GOT3 (cell line): ENCODE measurements around the gene MGAT4A.
"Not testable (repeated sequence)": the region's sequence is repeated elsewhere in the genome, so short reads cannot be mapped to it uniquely, and the experiment has no call there.

Experiments used
- DNase-seq: peaks from one replicate; lab custom pipeline; 2025; ENCODE audit warnings: mixed read lengths; lab: John Stamatoyannopoulos, UW

Gene MGAT4A

GRCh38 chr2:98759827-98760625 lies 29.1 kb upstream of the MGAT4A start:
- no peak for DNase-seq

DNA sequence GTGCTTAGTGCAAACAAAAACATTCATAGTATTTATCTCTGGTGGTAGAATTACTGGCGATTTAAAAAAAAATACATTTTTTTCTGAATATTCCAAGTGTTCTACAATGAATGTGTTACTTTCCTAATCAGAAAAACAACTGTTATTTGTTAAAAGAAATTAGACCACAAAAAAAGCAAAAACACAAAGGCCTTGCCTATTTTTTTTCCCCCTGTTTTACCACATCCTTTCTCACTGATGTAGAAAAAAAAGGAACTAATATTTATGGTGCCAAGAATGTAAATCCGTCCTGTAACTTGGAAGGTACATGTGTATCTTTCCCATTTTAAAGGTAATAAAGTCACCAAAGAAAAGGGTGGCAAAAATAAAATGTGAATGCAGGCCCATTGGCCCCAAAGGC lies 28.4 kb upstream of the MGAT4A start:
- DNase-seq = no peak

DNA sequence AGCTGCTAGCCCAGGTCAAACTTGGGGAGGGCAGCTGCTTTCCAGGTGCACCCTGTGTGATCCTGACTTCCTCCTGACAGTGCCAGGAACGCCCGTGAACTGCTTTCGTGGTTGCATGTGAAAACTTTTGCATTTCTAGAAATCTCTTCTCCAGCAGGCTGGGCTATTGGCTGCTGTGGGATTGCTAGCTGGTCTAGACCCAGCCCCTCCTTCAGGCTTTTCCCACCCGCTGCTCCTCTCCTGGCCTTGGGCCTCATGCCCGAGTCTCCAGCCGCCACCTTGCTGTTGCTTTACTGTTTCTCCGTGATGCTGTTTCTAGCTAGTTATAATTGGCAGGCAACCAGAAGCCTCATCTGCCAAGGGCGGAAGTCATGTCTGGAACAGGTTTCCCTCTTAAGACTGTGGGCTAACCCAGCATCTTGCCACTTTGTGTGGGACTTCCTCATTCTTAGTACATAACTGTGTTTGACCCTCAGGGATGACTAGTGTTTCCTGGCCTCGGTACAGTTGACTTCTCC lies 27.0 kb upstream of the MGAT4A start:
- no peak for DNase-seq

DNA sequence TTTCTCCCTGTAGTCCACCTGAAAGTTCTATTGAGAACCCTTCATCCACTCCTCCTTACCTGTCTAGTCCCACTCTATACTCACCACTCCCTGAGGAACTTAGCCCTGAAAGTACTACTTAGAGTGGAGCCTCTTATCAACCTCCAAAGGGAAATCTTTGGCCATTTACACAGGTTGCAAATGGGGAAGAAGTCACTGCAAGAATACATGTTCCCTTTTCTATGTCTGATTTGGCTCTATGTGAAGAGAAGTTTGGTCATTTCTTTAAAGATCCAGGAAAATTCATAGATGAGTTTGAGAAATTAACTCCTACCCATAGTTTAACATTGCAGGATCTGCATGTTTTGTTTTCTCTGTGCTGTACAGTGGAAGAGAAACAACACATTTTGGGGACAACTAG lies 22.9 kb upstream of the MGAT4A start:
- DNase-seq = no peak

- not testable (repeated sequence) for DNase-seq
Measured at GRCh38 chr2:98752711-98753110, 21.8 kb upstream of the MGAT4A start.

DNA sequence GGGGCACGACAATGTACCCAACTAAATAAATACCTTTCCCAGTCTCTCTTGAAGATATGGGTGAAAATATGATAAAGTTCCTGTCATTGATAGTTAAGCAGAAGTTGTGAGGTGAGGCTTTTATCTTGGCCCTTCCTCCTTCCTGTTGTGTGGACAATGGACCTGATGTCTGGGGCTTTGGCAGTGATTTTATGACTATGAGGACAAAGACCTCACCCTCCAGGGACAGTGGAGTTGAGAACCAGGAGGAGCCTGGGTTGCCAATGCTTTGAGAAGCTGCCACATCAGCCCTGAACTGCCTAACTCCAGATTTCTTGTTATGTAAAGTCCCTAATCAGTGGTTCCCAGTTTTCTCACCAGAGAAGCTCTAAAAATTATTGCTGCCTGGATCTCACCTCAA lies 20.8 kb upstream of the MGAT4A start:
- no peak for DNase-seq

DNA sequence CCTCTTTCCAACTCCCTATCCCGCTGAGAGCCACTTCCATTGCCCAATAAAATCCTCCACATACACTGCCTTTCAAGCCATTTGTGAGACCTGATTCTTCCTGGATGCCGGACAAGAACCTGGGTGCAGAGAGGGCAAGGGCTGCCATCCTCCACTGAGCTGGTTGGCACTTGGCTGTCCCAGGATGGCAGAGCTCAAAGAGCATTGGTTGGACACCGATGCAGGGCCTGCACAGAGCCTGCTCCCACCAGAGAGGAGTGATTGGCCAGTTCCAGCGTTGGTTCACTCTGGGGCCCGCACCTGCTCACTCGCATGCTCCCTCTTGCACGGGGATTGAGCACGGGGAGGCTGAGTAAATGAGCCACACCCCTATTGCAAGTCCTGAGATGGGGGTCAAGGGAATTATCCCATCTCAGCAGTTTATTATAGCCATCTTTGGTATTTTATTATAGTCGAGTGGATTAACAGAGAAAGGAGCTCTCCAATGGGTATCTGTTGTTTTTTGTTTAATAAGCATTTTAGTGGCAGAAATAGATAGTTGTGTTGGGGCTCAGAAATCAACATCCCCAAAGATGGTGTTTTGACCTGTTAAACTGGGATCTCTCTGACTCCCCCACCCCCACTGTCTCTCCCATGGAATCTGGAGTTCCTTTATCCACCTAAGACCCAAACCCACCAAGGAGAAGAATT lies 19.8 kb upstream of the MGAT4A start:
- DNase-seq = no peak

GRCh38 chr2:98749066-98749450 lies 18.1 kb upstream of the MGAT4A start:
- DNase-seq = no peak

GRCh38 chr2:98748292-98749065 lies 17.5 kb upstream of the MGAT4A start:
- DNase-seq = no peak

DNA sequence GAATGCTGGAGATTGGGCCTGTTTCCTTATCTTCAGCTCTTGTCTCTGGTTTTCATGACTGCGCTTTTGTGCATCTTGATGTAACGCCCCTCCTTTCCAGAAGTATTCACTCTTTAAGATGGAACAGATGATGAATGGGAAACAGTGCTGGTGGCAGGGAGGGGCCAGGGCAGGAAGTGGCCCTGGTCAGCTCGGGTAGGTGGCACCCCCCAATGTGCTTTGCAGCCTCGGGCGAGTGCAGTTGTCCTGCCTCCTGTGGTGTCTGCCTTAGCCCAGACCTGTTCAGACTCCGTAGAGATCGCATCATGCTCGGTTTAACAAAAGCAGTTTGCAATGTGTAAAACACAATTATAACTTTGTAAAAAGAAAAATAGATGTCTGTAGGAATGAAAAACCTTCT lies 17.0 kb upstream of the MGAT4A start:
- DNase-seq = no peak

DNA sequence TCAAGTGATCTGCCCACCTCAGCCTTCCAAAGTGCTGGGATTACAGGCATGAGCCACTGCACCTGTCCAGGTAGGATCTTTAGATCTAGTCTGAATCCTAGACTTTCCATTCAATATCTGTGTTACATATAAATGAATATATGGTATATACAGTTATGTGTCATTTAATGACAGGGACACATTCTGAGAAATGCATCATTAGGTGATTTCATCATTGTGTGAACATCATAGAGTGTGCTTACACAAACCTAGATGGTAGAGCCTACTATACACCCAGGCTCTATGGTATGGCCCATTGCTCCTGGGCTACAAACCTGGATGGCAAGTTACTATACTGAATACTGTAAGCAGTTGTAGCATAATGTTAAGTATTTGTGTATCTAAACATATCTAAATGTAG lies 15.5 kb upstream of the MGAT4A start:
- DNase-seq = no peak

GRCh38 chr2:98744595-98744994 lies 13.7 kb upstream of the MGAT4A start:
- no peak for DNase-seq

- DNase-seq = no peak
Measured at GRCh38 chr2:98743835-98744234, 12.9 kb upstream of the MGAT4A start.

GRCh38 chr2:98739020-98739419 lies 8.1 kb upstream of the MGAT4A start:
- DNase-seq = no peak

DNA sequence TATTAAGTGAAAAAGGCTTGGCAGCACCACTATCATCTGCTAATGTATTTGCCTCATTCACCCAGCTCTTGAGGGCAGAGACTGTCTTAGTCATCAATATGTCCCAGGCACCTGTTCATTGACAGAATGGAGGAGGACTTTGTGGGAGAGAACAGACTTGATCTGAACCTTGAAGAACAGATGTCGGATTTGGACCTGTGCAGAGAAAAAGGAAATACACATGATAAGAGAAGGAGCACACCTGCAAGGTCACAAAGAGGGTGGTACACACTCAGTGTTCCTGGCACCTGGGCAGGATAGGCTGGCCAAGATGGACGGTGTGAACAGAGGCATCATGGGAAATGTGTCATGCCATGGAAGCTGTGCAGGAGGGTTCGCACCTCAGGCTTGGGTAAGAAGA lies 7.4 kb upstream of the MGAT4A start:
- no peak for DNase-seq

GRCh38 chr2:98737848-98738247 lies 6.9 kb upstream of the MGAT4A start:
- DNase-seq = no peak

DNA sequence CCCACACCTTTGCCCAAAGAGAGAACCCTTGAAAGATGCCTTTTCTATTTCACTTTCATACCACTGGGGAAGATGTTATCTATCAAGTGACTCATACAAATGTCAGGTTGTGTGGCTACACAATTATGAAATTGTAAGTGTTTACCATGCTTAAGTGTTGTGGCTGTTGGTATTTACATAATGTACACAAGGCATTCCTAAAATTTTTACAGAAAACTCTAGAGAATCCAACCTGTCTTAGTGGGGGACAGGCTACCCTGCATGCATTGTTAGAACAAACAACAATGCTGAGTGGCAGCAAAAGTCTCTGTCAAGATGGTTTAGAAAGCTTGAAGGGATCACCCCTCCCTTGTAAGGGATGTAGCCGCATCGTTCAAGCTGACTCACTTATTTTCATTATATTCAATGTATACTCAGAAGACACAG lies 5.5 kb upstream of the MGAT4A start:
- no peak for DNase-seq

- DNase-seq = no peak
Measured at GRCh38 chr2:98734823-98735260, 3.9 kb upstream of the MGAT4A start.

DNA sequence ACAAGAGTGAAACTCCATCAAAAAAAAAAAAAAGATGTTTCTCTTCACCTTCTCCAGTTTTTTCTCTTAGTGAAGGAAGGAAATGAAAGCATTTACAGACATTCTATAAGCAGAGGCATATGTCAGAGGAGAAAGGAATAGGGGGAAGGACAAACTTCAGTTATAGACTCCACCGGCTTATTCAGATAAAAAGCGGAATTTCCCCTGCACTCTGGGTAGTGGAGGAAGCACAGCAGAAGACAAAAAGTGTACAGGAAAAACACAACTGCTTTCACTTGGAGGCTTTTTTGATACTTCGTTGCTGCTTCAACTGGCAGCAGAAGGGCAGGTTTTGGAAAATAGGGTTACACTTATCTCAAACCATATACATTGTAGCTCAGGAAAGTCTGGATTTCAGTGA lies 3.2 kb upstream of the MGAT4A start:
- no peak for DNase-seq

DNA sequence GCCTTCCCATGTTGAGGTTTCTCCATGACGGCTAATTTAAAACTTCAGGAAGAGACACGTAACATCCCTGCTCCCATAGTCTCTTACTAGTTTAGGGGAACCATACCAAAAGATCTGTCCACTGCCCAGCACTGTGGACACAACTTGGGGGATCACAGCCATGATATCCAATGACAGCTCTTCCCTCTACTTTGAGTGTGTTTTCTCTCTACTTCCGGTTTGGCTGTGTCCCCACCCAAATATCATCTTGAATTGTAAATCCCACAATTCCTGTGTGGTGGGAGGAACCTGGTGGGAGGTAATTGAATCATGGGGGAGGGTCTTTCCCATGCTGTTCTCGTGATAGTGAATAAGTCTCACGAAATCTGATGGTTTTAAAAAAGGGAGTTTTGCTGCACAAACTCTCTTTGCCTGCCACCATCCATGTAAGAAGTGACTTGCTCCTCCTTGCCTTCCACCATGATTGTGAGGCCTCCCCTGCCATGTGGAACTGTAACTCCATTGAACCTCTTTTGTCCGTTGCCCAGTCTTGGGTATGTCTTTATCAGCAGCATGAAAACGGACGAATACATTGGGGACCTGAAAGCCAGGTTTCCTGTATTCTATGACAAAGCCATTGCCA lies 1.6 kb upstream of the MGAT4A start:
- no peak for DNase-seq

- DNase-seq = no peak
Measured at GRCh38 chr2:98731894-98732349, 990 bp upstream of the MGAT4A start.

DNA sequence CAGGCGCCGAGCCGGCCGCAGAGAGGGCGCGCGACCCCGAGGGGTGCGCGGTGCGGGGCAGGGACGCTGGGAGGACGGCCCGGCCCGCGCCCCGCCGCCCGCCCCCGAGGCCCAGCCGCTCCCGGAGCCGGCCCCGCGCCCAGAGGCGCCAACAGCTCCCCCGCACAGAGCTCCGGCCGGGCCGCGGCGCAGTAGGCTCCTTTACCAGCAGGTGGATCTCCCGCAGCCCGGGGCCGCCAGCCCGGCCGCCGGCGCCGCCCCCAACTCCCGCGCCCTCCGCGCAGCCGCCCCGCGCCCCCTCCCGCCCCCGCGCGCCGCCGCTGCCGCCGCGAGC lies 258 bp downstream of the MGAT4A start:
- DNase-seq = no peak
